PC-9 (cell line): Measurements from ENCODE around the gene CCDC158. TPM values are rescaled to one million over a fixed set of nuclear protein-coding genes. Genes with fewer than 3 reads are reported as not detected.
"Not testable (repeated sequence)": the region's sequence is repeated elsewhere in the genome, so short reads cannot be mapped to it uniquely, and the experiment has no call there.

ENCODE experiments used
- BruUV-seq: library from RNA; stranded (reverse); fragments of 400-500 nt; replicated peaks from 2 replicates; lab custom pipeline; 2021; lab: Mats Ljungman, UMichigan
- CTCF ChIA-PET: fragments of 300-600 bp; sonication (Branson Sonifier 250); formaldehyde crosslinking; loops from one replicate; lab custom pipeline; 2022; ENCODE audit warnings: antibody characterized with exemption; lab: Charles Lee
- POLR2A ChIA-PET: fragments of 300-600 bp; sonication (Branson Sonifier 250); formaldehyde crosslinking; loops from one replicate; lab custom pipeline; 2022; ENCODE audit warnings: antibody characterized with exemption; ENCODE audit not compliant: unreplicated experiment; lab: Charles Lee
- DNase-seq, 2 experiments: peaks; one replicate each; pipeline versions ENCODE4 v3.0.0 to v3.0.0-alpha.2; 2015 to 2022; ENCODE audit warnings: mixed read lengths in 1 of 2
- H2AFZ ChIP-seq: fragments of 200-600 bp; sonication (generic); 2 replicates; pipeline ENCODE4 v1.8.1; 2017; ENCODE audit warnings: antibody characterized with exemption
- H3F3A ChIP-seq: fragments of 200-600 bp; sonication (generic); 2 replicates; pipeline ENCODE4 v1.8.1; 2017; ENCODE audit warnings: antibody characterized with exemption, mild to moderate bottlenecking, low read depth; ENCODE audit not compliant: insufficient read depth
- H3K27ac ChIP-seq: fragments of 200-600 bp; sonication (generic); 2 replicates; pipeline ENCODE4 v1.6.1; 2016; ENCODE audit warnings: mixed run types
- H3K27me3 ChIP-seq: fragments of 200-600 bp; sonication (generic); 2 replicates; pipeline ENCODE4 v1.6.1; 2016; ENCODE audit warnings: low read depth, mixed run types; ENCODE audit not compliant: insufficient read depth
- H3K36me3 ChIP-seq: fragments of 200-600 bp; sonication (generic); 2 replicates; pipeline ENCODE4 v1.6.1; 2016; ENCODE audit warnings: low read depth, mixed run types
- H3K4me1 ChIP-seq: fragments of 200-600 bp; sonication (generic); replicated peaks from 2 replicates; pipeline ENCODE4 v1.6.1; 2016; ENCODE audit warnings: mixed run types; ENCODE audit not compliant: insufficient read depth
- H3K4me2 ChIP-seq: fragments of 200-600 bp; sonication (generic); 2 replicates; pipeline ENCODE4 v1.6.1; 2017; ENCODE audit warnings: mixed run types
- H3K4me3 ChIP-seq: fragments of 200-600 bp; sonication (generic); 2 replicates; pipeline ENCODE4 v1.6.1; 2016; ENCODE audit warnings: mixed run types
- H3K79me2 ChIP-seq: fragments of 200-600 bp; sonication (generic); 2 replicates; pipeline ENCODE4 v1.6.1; 2017; ENCODE audit warnings: low read depth, mixed run types
- H3K9me2 ChIP-seq: fragments of 200-600 bp; sonication (generic); 2 replicates; pipeline ENCODE4 v1.8.1; 2017; ENCODE audit warnings: mild to moderate bottlenecking; ENCODE audit not compliant: insufficient read depth
- H3K9me3 ChIP-seq: fragments of 200-600 bp; sonication (generic); 2 replicates; pipeline ENCODE4 v1.8.1; 2016; ENCODE audit warnings: low read depth; ENCODE audit not compliant: insufficient read depth
- H4K20me1 ChIP-seq: fragments of 200-600 bp; sonication (generic); 2 replicates; pipeline ENCODE4 v1.8.1; 2017; ENCODE audit not compliant: insufficient read depth
- EZH2 ChIP-seq: fragments of 200-600 bp; sonication (generic); IDR thresholded peaks from 2 replicates; pipeline ENCODE4 v1.8.0; 2017; ENCODE audit warnings: antibody characterized with exemption, low read depth
- intact Hi-C: fragments of 100-400 bp; cut with micrococcal nuclease; formaldehyde crosslinking; loops from one replicate; pipeline ENCODE4 v1.10.0; 2022; ENCODE audit not compliant: unreplicated experiment
- total RNA-seq: library from RNA; stranded (reverse); gene quantifications from 2 replicates; pipeline ENCODE4 v1.2.3, GENCODE V29; 2021
- TF ChIP-seq, protein P1 (sequence below): fragments of 200-600 bp; sonication (generic); conservative IDR thresholded peaks from 2 replicates; pipeline ENCODE4 v1.6.1; 2017; ENCODE audit warnings: mixed run types, antibody characterized with exemption, mild to moderate bottlenecking, moderate library complexity

The CCDC158 gene
- total RNA-seq, 1 experiment from 2014 or later, result not detected

DNA sequence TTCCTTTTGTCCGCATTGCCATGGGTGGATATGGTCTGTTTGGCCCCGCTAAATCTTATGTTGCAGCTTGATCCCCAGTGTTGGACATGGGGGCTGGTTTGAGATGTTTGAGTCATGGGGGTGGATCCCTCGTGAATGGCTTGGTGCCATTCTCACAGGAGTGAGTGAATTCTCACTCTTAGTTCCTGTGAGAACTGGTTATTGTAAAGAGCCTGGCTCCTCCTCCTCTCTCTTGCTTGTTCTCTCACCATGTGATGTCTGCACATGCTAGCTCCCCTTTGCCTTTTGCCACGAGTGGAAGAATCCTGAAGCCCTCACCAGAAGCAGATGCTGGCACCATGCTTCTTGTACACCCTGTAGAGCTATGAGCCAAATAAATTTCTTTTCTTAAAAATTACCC, 137.0 kb downstream of the CCDC158 start:
- Histone ChIP-seq H3K79me2 (no peaks in the 10 kb centered on the region), H3K9me3 (no peaks in the 10 kb centered on the region), H3K4me1 (no peaks in the 10 kb centered on the region), H3K9me2 (no peaks in the 10 kb centered on the region), H3K4me3 (no peak overlapping the region), H3K27me3 (no peaks in the 10 kb centered on the region), H3F3A (no peaks in the 10 kb centered on the region), H3K36me3 (no peaks in the 10 kb centered on the region), H2AFZ (no peak overlapping the region), H4K20me1 (no peaks in the 10 kb centered on the region), H3K4me2 (no peak overlapping the region), H3K27ac (no peak overlapping the region)
- no peak for DNase-seq
- POLR2A ChIA-PET, result no interaction called here
- no TSS peak for BruUV-seq
- CTCF ChIA-PET, result no interaction called here
- TF ChIP-seq, protein P1, sequence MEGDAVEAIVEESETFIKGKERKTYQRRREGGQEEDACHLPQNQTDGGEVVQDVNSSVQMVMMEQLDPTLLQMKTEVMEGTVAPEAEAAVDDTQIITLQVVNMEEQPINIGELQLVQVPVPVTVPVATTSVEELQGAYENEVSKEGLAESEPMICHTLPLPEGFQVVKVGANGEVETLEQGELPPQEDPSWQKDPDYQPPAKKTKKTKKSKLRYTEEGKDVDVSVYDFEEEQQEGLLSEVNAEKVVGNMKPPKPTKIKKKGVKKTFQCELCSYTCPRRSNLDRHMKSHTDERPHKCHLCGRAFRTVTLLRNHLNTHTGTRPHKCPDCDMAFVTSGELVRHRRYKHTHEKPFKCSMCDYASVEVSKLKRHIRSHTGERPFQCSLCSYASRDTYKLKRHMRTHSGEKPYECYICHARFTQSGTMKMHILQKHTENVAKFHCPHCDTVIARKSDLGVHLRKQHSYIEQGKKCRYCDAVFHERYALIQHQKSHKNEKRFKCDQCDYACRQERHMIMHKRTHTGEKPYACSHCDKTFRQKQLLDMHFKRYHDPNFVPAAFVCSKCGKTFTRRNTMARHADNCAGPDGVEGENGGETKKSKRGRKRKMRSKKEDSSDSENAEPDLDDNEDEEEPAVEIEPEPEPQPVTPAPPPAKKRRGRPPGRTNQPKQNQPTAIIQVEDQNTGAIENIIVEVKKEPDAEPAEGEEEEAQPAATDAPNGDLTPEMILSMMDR, result no peak
- TF ChIP-seq EZH2, result no peak
- intact Hi-C loops, result no loop called here

DNA sequence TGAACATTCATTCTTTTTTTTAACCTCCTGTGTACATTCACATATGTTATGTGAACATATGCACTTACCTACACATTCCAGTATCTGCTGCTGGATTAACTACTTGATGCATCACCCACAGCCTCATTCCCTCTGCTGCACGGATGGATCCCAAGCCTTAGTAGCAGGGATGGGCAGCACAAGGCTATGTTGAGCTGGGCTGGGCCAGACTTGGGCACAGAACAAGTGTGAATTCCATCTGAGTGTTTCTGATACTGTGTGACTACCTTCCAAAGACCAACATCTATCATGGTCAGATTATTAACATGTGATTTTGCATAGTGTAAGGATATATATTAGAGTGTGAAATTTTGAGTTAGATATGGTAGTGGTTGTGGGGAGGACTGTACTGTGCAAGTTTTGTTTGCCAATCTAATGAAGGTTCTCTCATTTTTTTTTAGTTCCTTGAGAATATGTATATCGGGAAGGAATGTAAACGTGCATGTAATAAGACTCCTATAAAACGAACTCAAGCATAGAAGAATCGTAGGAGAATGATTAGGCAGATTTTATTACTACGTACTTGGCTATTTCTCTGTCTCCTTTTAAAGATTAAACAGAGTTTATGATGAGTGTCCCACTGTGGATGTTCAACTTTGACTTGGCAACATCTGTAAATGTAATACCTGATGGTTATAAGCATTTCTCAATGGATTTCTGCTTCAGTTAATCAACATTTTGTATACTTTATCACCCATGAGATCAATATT, 137.8 kb downstream of the CCDC158 start:
- TF ChIP-seq, protein P1, result no peak
- TF ChIP-seq EZH2, result no peak
- intact Hi-C loops, result no loop called here
- no peak for DNase-seq
- no peaks in the 10 kb centered on the region for H3K27me3 ChIP-seq
- H3K4me3 ChIP-seq, result no peak overlapping the region
- POLR2A ChIA-PET, result no interaction called here
- H3K4me2 ChIP-seq, result no peak overlapping the region
- no peaks in the 10 kb centered on the region for H4K20me1 ChIP-seq
- H3K79me2 ChIP-seq, result no peaks in the 10 kb centered on the region
- no peak overlapping the region for H2AFZ ChIP-seq
- BruUV-seq, result no TSS peak
- H3K36me3 ChIP-seq, result no peaks in the 10 kb centered on the region
- no peaks in the 10 kb centered on the region for H3K4me1 ChIP-seq
- no peaks in the 10 kb centered on the region for H3K9me2 ChIP-seq
- no peaks in the 10 kb centered on the region for H3F3A ChIP-seq
- CTCF ChIA-PET, result no interaction called here
- H3K9me3 ChIP-seq, result no peaks in the 10 kb centered on the region
- no peak overlapping the region for H3K27ac ChIP-seq

DNA sequence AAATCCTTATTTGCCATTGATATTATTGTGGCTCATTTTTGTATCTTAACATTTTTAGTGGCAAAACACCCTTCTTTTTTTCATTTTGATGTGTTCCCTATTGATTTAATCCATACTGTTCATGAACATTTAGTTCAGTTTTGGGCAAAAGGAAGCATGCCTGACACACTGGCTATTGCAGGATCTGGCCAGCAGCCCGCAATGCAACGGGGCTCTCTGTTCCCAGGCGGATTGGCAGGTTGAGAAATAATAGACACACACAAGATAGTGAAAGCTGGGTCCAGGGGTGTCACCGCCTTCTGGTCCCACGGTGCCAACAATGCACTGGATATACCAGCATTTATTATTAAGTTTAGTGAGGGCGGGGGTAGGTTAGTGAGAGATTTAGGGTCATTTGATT, 139.3 kb downstream of the CCDC158 start:
- BruUV-seq, POLR2A ChIA-PET, H3K27ac ChIP-seq, H4K20me1 ChIP-seq, H3K4me3 ChIP-seq, H3K9me2 ChIP-seq, intact Hi-C loops, H3F3A ChIP-seq, DNase-seq, H2AFZ ChIP-seq, H3K27me3 ChIP-seq, H3K4me1 ChIP-seq, H3K79me2 ChIP-seq, CTCF ChIA-PET, H3K36me3 ChIP-seq, H3K9me3 ChIP-seq, H3K4me2 ChIP-seq: not testable (repeated sequence)
